HepG2 (cell line): ENCODE results near the gene CLIC4. TPM values are rescaled to one million over a fixed set of nuclear protein-coding genes. Genes with fewer than 3 reads are reported as not detected.

Experiments used
- EZH2 ChIP-seq: conservative IDR thresholded peaks from 2 replicates; pipeline ENCODE4 v1.6.1; 2012; ENCODE audit warnings: mild to moderate bottlenecking, low read depth, low read length, moderate library complexity
- FOXP4 ChIP-seq: sonication (generic); formaldehyde crosslinking; IDR thresholded peaks from 2 replicates; pipeline ENCODE4 v1.4.0; 2020; ENCODE audit warnings: missing genetic modification reagents
- HDAC2 ChIP-seq: sonication (generic); formaldehyde crosslinking; IDR thresholded peaks from 2 replicates; pipeline ENCODE4 v1.4.0; 2020; ENCODE audit warnings: missing genetic modification reagents
- KLF6 ChIP-seq: IDR thresholded peaks from 2 replicates; pipeline ENCODE4 v1.8.0; 2016; ENCODE audit warnings: missing biosample characterization, missing genetic modification reagents
- LBX2 ChIP-seq: sonication (generic); formaldehyde crosslinking; IDR thresholded peaks from 2 replicates; pipeline ENCODE4 v1.5.0; 2020; ENCODE audit warnings: missing genetic modification reagents, mild to moderate bottlenecking, borderline replicate concordance
- TEAD2 ChIP-seq: sonication (generic); formaldehyde crosslinking; IDR thresholded peaks from 2 replicates; pipeline ENCODE4 v1.9.0; 2021; ENCODE audit warnings: missing genetic modification reagents
- TFAP4 ChIP-seq: sonication (generic); IDR thresholded peaks from 2 replicates; pipeline ENCODE4 v1.6.1; 2016; ENCODE audit warnings: low read depth, borderline replicate concordance
- ZBTB10 ChIP-seq: sonication (generic); formaldehyde crosslinking; IDR thresholded peaks from 2 replicates; pipeline ENCODE4 v1.4.0; 2020; ENCODE audit warnings: missing genetic modification reagents, borderline replicate concordance
- ZFY ChIP-seq: sonication (generic); formaldehyde crosslinking; IDR thresholded peaks from 2 replicates; pipeline ENCODE4 v1.4.0; 2020; ENCODE audit warnings: missing genetic modification reagents
- ZNF225 ChIP-seq: sonication (generic); formaldehyde crosslinking; IDR thresholded peaks from 2 replicates; pipeline ENCODE4 v1.4.0; 2020; ENCODE audit warnings: mild to moderate bottlenecking, missing genetic modification reagents
- ZNF501 ChIP-seq: sonication (generic); formaldehyde crosslinking; IDR thresholded peaks from 2 replicates; pipeline ENCODE4 v1.5.1; 2020; ENCODE audit warnings: mild to moderate bottlenecking, moderate library complexity, missing genetic modification reagents
- polyA plus RNA-seq, 8 experiments: library from polyadenylated mRNA; depleted of rRNA in 3 of 8; stranded (reverse) in 7 of 8; unstranded in 1 of 8; fragments of >200 nt; fragmentation: Illumina TruSeq in 4 of 8; extraction: Trizol in 4 of 8; gene quantifications; 2 replicates each; pipeline versions ENCODE4 v1.2.1 to v1.2.3, GENCODE V29; 2011 to 2016; ENCODE audit warnings: low read depth in 4 of 8, missing spikeins in 1 of 8, mixed read lengths in 1 of 8; ENCODE audit not compliant: insufficient read depth in 1 of 8
- total RNA-seq, 5 experiments: library from RNA; depleted of rRNA; stranded (reverse); fragments of >200 nt; fragmentation: Illumina TruSeq; extraction: Trizol; gene quantifications; 2 replicates each; pipeline ENCODE4 v1.2.3, GENCODE V29; 2016; ENCODE audit warnings: low read depth in 1 of 5
- TF ChIP-seq, protein P1 (sequence below), 2 experiments: sonication (generic) in 1 of 2; formaldehyde crosslinking in 1 of 2; IDR thresholded peaks; 2 replicates each; pipeline versions ENCODE4 v1.4.0 to v1.6.1; 2016 to 2020; ENCODE audit warnings: borderline replicate concordance in 1 of 2, low read depth in 1 of 2, mild to moderate bottlenecking in 1 of 2, missing genetic modification reagents in 1 of 2
- TF ChIP-seq, protein P2 (sequence below): sonication (generic); formaldehyde crosslinking; IDR thresholded peaks from 2 replicates; pipeline ENCODE4 v1.5.0; 2020; ENCODE audit warnings: missing genetic modification reagents
- TF ChIP-seq, protein P3 (sequence below): sonication (generic); formaldehyde crosslinking; IDR thresholded peaks from 2 replicates; pipeline ENCODE4 v1.4.0; 2020; ENCODE audit warnings: missing genetic modification reagents

CLIC4 gene
- total and polyA plus RNA-seq, 2 of the 13 experiments (the other 11 are each of a cell fraction or from before 2014, with no cell fraction given), result 23.3 to 77.4 TPM

GRCh38 chr1:24847995-24848881 lies 103.0 kb downstream of the CLIC4 start (continued):
- TF ChIP-seq FOXP4 (CRISPR knock-in tag) (0 out of 2 replicates have a peak, but pooled peaks have one; percentile 22), KLF6 (peak; percentile 29; the same call in 1 of the 2 replicates), TFAP4 (peak; percentile 44; the same call in 1 of the 2 replicates), ZFY (peak; percentile 38), HDAC2 (CRISPR knock-in tag) (peak; percentile 42; the same call in 1 of the 2 replicates), LBX2 (CRISPR knock-in tag) (peak; percentile 61; the same call in 1 of the 2 replicates), ZBTB10 (CRISPR knock-in tag) (no peak), ZNF225 (CRISPR knock-in tag) (peak; percentile 16; the same call in 1 of the 2 replicates), ZNF501 (CRISPR knock-in tag) (peak; percentile 82), EZH2 (no peak), TEAD2 (CRISPR knock-in tag) (no peak)
- TF ChIP-seq, protein P1, sequence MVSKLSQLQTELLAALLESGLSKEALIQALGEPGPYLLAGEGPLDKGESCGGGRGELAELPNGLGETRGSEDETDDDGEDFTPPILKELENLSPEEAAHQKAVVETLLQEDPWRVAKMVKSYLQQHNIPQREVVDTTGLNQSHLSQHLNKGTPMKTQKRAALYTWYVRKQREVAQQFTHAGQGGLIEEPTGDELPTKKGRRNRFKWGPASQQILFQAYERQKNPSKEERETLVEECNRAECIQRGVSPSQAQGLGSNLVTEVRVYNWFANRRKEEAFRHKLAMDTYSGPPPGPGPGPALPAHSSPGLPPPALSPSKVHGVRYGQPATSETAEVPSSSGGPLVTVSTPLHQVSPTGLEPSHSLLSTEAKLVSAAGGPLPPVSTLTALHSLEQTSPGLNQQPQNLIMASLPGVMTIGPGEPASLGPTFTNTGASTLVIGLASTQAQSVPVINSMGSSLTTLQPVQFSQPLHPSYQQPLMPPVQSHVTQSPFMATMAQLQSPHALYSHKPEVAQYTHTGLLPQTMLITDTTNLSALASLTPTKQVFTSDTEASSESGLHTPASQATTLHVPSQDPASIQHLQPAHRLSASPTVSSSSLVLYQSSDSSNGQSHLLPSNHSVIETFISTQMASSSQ (IDR thresholded peaks at IDR 0.05; ENCODE audit: low read depth), result no peak
- TF ChIP-seq, protein P1 (CRISPR knock-in tag; IDR thresholded peaks at IDR 0.05; ENCODE audit: borderline replicate concordance), result peak; percentile 55; the same call in 1 of the 2 replicates
- TF ChIP-seq, protein P2, sequence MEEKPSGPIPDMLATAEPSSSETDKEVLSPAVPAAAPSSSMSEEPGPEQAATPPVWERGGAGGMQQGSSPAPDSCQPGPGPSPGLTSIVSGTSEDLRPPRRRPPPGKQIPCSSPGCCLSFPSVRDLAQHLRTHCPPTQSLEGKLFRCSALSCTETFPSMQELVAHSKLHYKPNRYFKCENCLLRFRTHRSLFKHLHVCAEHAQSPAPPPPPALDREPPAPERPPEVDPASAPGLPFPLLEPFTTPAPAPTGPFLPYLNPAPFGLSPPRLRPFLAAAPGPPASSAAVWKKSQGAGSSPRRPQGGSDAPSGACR (CRISPR knock-in tag), result no peak
- TF ChIP-seq, protein P3, sequence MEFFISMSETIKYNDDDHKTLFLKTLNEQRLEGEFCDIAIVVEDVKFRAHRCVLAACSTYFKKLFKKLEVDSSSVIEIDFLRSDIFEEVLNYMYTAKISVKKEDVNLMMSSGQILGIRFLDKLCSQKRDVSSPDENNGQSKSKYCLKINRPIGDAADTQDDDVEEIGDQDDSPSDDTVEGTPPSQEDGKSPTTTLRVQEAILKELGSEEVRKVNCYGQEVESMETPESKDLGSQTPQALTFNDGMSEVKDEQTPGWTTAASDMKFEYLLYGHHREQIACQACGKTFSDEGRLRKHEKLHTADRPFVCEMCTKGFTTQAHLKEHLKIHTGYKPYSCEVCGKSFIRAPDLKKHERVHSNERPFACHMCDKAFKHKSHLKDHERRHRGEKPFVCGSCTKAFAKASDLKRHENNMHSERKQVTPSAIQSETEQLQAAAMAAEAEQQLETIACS (CRISPR knock-in tag), result peak; percentile 42
